ENCODE data around the gene BCAS1. TPM values are rescaled to one million over a fixed set of nuclear protein-coding genes. Genes with fewer than 3 reads are reported as not detected.
"Not testable (repeated sequence)": the region's sequence is repeated elsewhere in the genome, so short reads cannot be mapped to it uniquely, and the experiment has no call there.

The BCAS1 gene
- total RNA-seq, 1 experiment from 2014 or later: not detected

- no peak for DNase-seq (ENCODE audit: extremely low read depth, low read depth)
Observed at GRCh38 chr20:53990768-53991450, 79.5 kb downstream of the BCAS1 start.

GRCh38 chr20:53990003-53990402, 80.4 kb downstream of the BCAS1 start:
- no peak for DNase-seq (ENCODE audit: extremely low read depth, low read depth)

- DNase-seq (ENCODE audit: extremely low read depth, low read depth): no peak
Observed at GRCh38 chr20:53989401-53989800, 81.0 kb downstream of the BCAS1 start.

GRCh38 chr20:53986037-53986650, 84.2 kb downstream of the BCAS1 start:
- DNase-seq (ENCODE audit: extremely low read depth, low read depth): no peak

GRCh38 chr20:53985150-53985518, 85.3 kb downstream of the BCAS1 start:
- DNase-seq (ENCODE audit: extremely low read depth, low read depth): no peak

GRCh38 chr20:53984356-53985149, 85.8 kb downstream of the BCAS1 start:
- DNase-seq (ENCODE audit: extremely low read depth, low read depth): no peak

GRCh38 chr20:53983401-53983800, 87.0 kb downstream of the BCAS1 start:
- no peak for DNase-seq (ENCODE audit: extremely low read depth, low read depth)

GRCh38 chr20:53982624-53983023, 87.8 kb downstream of the BCAS1 start:
- DNase-seq (ENCODE audit: extremely low read depth, low read depth): no peak

- DNase-seq (ENCODE audit: extremely low read depth, low read depth): no peak
Observed at GRCh38 chr20:53981752-53982437, 88.5 kb downstream of the BCAS1 start.

- DNase-seq (ENCODE audit: extremely low read depth, low read depth): no peak
Observed at GRCh38 chr20:53981130-53981529, 89.3 kb downstream of the BCAS1 start.

- DNase-seq (ENCODE audit: extremely low read depth, low read depth): no peak
Observed at GRCh38 chr20:53980031-53980465, 90.3 kb downstream of the BCAS1 start.

- DNase-seq (ENCODE audit: extremely low read depth, low read depth): no peak
Observed at GRCh38 chr20:53978497-53978896, 91.9 kb downstream of the BCAS1 start.

GRCh38 chr20:53977391-53977790, 93.0 kb downstream of the BCAS1 start:
- DNase-seq (ENCODE audit: extremely low read depth, low read depth): no peak

- DNase-seq (ENCODE audit: extremely low read depth, low read depth): no peak
Observed at GRCh38 chr20:53975761-53976160, 94.6 kb downstream of the BCAS1 start.

- DNase-seq (ENCODE audit: extremely low read depth, low read depth): no peak
Observed at GRCh38 chr20:53974785-53975555, 95.4 kb downstream of the BCAS1 start.

- DNase-seq (ENCODE audit: extremely low read depth, low read depth): not testable (repeated sequence)
Observed at GRCh38 chr20:53973882-53974281, 96.5 kb downstream of the BCAS1 start.

- no peak for DNase-seq (ENCODE audit: extremely low read depth, low read depth)
Observed at GRCh38 chr20:53972179-53972578, 98.2 kb downstream of the BCAS1 start.

- DNase-seq (ENCODE audit: extremely low read depth, low read depth): no peak
Observed at GRCh38 chr20:53971096-53971683, 99.2 kb downstream of the BCAS1 start.

- no peak for DNase-seq (ENCODE audit: extremely low read depth, low read depth)
Observed at GRCh38 chr20:53970232-53970631, 100.2 kb downstream of the BCAS1 start.

GRCh38 chr20:53967527-53967926, 102.9 kb downstream of the BCAS1 start:
- no peak for DNase-seq (ENCODE audit: extremely low read depth, low read depth)
